Fibroblast of lung (primary cell): ENCODE results near the gene LRSAM1.

Source experiments
- CTCF ChIP-seq, 2 donors: IDR thresholded peaks in 1 of 2; conservative IDR thresholded peaks in 1 of 2; 1 replicate in 1 of 2; 2 replicates in 1 of 2; pipeline ENCODE4 v1.5.1; 2011 to 2012; ENCODE audit warnings: low read length in 2 of 2, control low read depth in 1 of 2, inconsistent platforms in 1 of 2, low read depth in 1 of 2, mild to moderate bottlenecking in 1 of 2
- EZH2 ChIP-seq: IDR thresholded peaks from 2 replicates; pipeline ENCODE4 v1.5.1; 2012; ENCODE audit warnings: low read length, control low read depth, mild to moderate bottlenecking; ENCODE audit errors: missing control alignments

GRCh38 chr9:127426756-127427155 lies 24.6 kb upstream of the LRSAM1 start:
- TF ChIP-seq CTCF (conservative IDR thresholded peaks at IDR 0.05 in 1 of 2, IDR thresholded peaks at IDR 0.05 in 1 of 2; ENCODE audit: low read depth in 1 of 2, low read length in 2 of 2) (no peak), EZH2 (no peak)
